ENCODE measurements around the gene UNC13D. TPM values are rescaled to one million over a fixed set of nuclear protein-coding genes. Genes with fewer than 3 reads are reported as not detected.

UNC13D gene
- total RNA-seq (100 to 1,000 TPM in 6 of 7 donors, 10 to 100 TPM in 1; 87.1 to 187 (median 129) TPM), polyA plus RNA-seq (10 to 100 TPM; 36.4 to 86.1 (median 53.0) TPM)
- long read RNA-seq, donor 1 = 0 reads
- long read RNA-seq, donor 2 = 0 reads

GRCh38 chr17:75843577-75844529, at the start of gene UNC13D:
TSS of gene UNC13D (minus strand) at chr17:75844404. CDS start at chr17:75844337, 67 bp downstream.
- TF ChIP-seq POLR2AphosphoS5 (IDR thresholded peaks at IDR 0.05) (peak; percentile 90 to 91 (median 91)), CTCF (IDR thresholded peaks at IDR 0.05 in 8 of 11, conservative IDR thresholded peaks at IDR 0.05 in 3 of 11) (no peak)
- Histone ChIP-seq H3K27me3 (replicated peaks in 1 of 7) (no peaks in the 10 kb centered on the region), H3K27ac (peak within 1 kb of the TSS; percentile 57 to 98 (median 96)), H3K4me1 (peaks cover 51 to 100% (median 78%) of the 10 kb centered on the region in 6 donors), H3K36me3 (peaks cover 2 to 76% (median 57%) of the 10 kb centered on the region in 6 donors), H3K4me3 (peak within 1 kb of the TSS; percentile 35 to 80 (median 58)), H3K9me3 (no peaks in the 10 kb centered on the region)
- intact Hi-C loops (cut with DNase I; ENCODE audit: low total_unique reads) = no loop called here
- peak; percentile 95 for DNase-seq
- WGBS, 5 donors = 6 to 13% (median 9%) methylated on average over 18 to 35 of the region's 35 CpGs

GRCh38 chr17:75893305-75894048, 49.3 kb upstream of the UNC13D start:
- intact Hi-C loops (cut with DNase I; ENCODE audit: low total_unique reads) = no loop called here
- TF ChIP-seq POLR2A (IDR thresholded peaks at IDR 0.05) = no peak
- TF ChIP-seq CTCF (IDR thresholded peaks at IDR 0.05 in 8 of 11, conservative IDR thresholded peaks at IDR 0.05 in 3 of 11) = no peak
- TF ChIP-seq POLR2AphosphoS5 (IDR thresholded peaks at IDR 0.05) = no peak
- H3K36me3 ChIP-seq = peaks cover 0 to 56% (median 36%) of the 10 kb centered on the region in 6 donors
- H3K27ac ChIP-seq = no peak overlapping the region
- H3K4me3 ChIP-seq = no peak overlapping the region
- no peaks in the 10 kb centered on the region for H3K9me3 ChIP-seq
- no peak for DNase-seq
- H3K4me1 ChIP-seq = peaks cover 14 to 57% (median 35%) of the 10 kb centered on the region in 6 donors
- 89 to 92% (median 92%) methylated on average over 15 to 18 of the region's 18 CpGs for WGBS, 5 donors
- H3K27me3 ChIP-seq (replicated peaks in 1 of 7) = no peaks in the 10 kb centered on the region

- H3K9me3 ChIP-seq = no peaks in the 10 kb centered on the region
- peaks cover 0 to 50% (median 29%) of the 10 kb centered on the region in 6 donors for H3K36me3 ChIP-seq
- DNase-seq = peak; percentile 71
- H3K27ac ChIP-seq = no peak overlapping the region
- TF ChIP-seq CTCF (IDR thresholded peaks at IDR 0.05 in 8 of 11, conservative IDR thresholded peaks at IDR 0.05 in 3 of 11) = no peak
- TF ChIP-seq POLR2AphosphoS5 (IDR thresholded peaks at IDR 0.05) = peak in 1 of 3 donors; percentile 8
- peaks cover 14 to 53% (median 33%) of the 10 kb centered on the region in 6 donors for H3K4me1 ChIP-seq
- intact Hi-C loops (cut with DNase I; ENCODE audit: low total_unique reads) = no loop called here
- no peaks in the 10 kb centered on the region for H3K27me3 ChIP-seq (replicated peaks in 1 of 7)
- no peak overlapping the region for H3K4me3 ChIP-seq
- 91 to 100% (median 96%) methylated on average over 8 to 16 of the region's 16 CpGs for WGBS, 5 donors
Measured at GRCh38 chr17:75892556-75893224, 48.5 kb upstream of the UNC13D start.
